Spleen (tissue), 7 donors: Measurements from ENCODE around the gene TXNL4B.
"Not testable (repeated sequence)": the region's sequence is repeated elsewhere in the genome, so short reads cannot be mapped to it uniquely, and the experiment has no call there.

Experiments
- CTCF ChIP-seq, 11 experiments: fragments of 200-600 bp in 7 of 11; fragments of 450-650 bp in 4 of 11; sonication (generic) in 4 of 11; IDR thresholded peaks in 8 of 11; conservative IDR thresholded peaks in 3 of 11; 1 replicate in 7 of 11; 2 replicates in 4 of 11; pipeline versions ENCODE4 v1.4.0 to v1.8.0; 2016 to 2021; ENCODE audit warnings: antibody characterized with exemption in 11 of 11, inconsistent platforms in 4 of 11, mild to moderate bottlenecking in 1 of 11
- POLR2AphosphoS5 ChIP-seq, 3 donors: sonication (generic); formaldehyde crosslinking; IDR thresholded peaks; one replicate each; pipeline ENCODE4 v1.5.1; 2017; ENCODE audit warnings: antibody characterized with exemption in 3 of 3
- donor health status: DM: no; HTN: no; CAD: no; lungs with moderate emphysema.
- donor health status: DM: no; HTN: no; CAD: no.
- donor health status: DM: no; HTN: no; CAD: no.

- TF ChIP-seq CTCF (IDR thresholded peaks at IDR 0.05 in 8 of 11, conservative IDR thresholded peaks at IDR 0.05 in 3 of 11); POLR2AphosphoS5 (IDR thresholded peaks at IDR 0.05): not testable (repeated sequence)
Observed at GRCh38 chr16:72057313-72057712, 36.1 kb downstream of the TXNL4B start.
